ENCODE data around the gene C19orf25. TPM values are rescaled to one million over a fixed set of nuclear protein-coding genes. Genes with fewer than 3 reads are reported as not detected.

C19orf25 gene
- total RNA-seq, 2 experiments from 2014 or later: 33.4 to 36.5 TPM

GRCh38 chr19:1513499-1514294, 34.7 kb upstream of the C19orf25 start:
- ChIA-PET CTCF (interaction anchor here (1.3 kb wide), 1 partner anchor 12 kb away, joined by 3 read pairs; no protein-coding TSS in a partner anchor), POLR2A (no interaction called here)

DNA sequence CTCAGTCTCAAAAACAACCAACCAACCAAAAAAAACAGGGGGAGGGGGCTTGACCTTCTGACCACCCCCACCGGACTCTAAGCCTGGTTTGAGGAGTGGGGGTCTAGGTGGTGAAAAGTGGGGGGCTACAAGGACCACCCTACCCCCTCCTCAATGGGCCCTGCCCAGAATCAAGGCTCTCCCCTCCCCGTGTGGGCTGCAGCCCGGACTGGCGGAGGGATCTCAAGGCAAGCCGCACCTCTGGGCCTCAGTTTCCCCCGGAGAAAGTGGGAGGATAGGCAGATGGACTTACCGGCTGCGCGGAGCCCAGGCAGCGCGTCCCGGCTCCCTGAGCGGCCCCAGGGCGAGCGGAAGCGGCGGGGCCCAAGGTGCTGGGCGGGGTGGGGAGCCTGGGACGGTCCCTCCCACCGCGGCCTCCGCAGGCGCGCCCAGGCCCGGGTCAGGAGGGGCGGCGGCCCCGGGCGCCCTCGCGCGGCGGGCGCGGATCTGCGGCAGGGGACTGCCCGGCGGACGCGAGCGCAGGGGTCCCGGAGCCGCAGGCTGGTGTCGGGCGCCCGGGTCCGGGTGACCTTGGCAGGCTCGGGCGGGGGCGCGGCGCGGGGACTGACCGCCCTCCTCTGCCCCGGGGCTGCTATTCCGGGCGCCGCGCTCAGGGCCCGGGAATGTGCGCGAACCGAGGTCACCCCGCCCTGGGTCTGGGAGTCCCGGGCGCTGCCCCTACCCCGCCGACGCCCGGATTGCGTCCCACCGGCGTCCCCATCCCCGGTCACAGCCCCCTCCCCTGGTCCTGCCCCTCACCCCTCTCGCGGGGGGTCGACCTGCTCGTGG, 33.9 kb upstream of the C19orf25 start, which contains the start of gene ADAMTSL5:
ADAMTSL5 (minus strand) TSS at position 349 of the 828 bp plus-strand sequence. CDS start 2,076 bp downstream, outside the sequence.
- ChIA-PET POLR2A (no interaction called here), CTCF (no interaction called here)

- ChIA-PET POLR2A (no interaction called here), CTCF (interaction anchor here (0.9 to 1.4 kb wide), 2 partner anchors 10 to 72 kb away, joined by 3 read pairs; no protein-coding TSS in a partner anchor)
These were observed 32.6 kb upstream of the C19orf25 start for GRCh38 chr19:1511318-1512317.

DNA sequence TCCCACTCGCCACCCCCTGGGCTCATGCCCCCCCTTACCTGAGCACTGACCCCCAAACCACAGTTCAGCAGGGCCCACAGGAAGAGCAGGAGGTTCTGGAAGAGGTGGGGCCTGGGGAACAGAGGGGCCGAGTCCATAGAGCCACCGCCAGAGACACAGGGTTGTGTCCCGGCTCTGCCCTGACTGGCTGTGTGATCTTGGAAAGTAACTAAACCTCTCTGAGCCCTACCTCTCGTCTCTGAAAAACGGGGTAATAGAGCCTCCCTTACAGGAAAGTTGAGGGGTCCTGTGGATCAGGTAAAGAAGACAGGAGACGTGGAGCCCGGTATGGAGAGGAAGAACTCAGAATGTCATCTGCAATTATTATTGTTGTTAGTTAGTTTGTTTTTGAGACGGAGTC, 31.8 kb upstream of the C19orf25 start:
- ChIA-PET CTCF (interaction anchor here (1.4 kb wide), 1 partner anchor 9 kb away, joined by 3 read pairs; no protein-coding TSS in a partner anchor), POLR2A (no interaction called here)

DNA sequence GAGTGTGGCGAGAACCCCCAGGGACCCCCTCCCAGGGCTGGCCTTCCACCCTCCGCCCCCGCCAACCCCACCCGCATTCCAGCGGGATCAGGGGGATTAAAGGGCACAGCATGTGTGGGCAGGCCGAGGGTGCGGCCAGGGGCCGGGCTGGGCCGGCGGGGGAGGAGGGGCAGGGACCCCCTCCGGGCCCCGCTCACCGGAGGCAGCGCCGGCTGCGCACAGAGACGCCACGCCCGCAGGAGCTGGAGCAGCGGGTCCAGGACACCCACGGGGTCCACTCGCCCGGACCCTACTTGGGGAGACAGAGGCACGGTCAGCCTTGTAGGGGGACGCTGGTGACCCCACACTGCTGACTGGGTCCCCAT, 31.4 kb upstream of the C19orf25 start:
- POLR2A ChIA-PET: no interaction called here
- CTCF ChIA-PET: interaction anchor here (1.4 kb wide), 1 partner anchor 8 kb away, joined by 3 read pairs; no protein-coding TSS in a partner anchor

- CTCF ChIA-PET: interaction anchor here (0.9 to 1.2 kb wide), 2 partner anchors 39 to 64 kb away, joined by 3 read pairs; no protein-coding TSS in a partner anchor
- POLR2A ChIA-PET: interaction anchor here (0.5 kb wide), 1 partner anchor 9 kb away, joined by 6 read pairs; no protein-coding TSS in a partner anchor
These were observed 30.8 kb upstream of the C19orf25 start for GRCh38 chr19:1509602-1510441.

GRCh38 chr19:1508507-1508856, 29.5 kb upstream of the C19orf25 start:
- ChIA-PET CTCF (interaction anchor here (0.6 to 1.1 kb wide), 2 partner anchors 11 to 425 kb away, joined by 5 read pairs; no protein-coding TSS in a partner anchor), POLR2A (no interaction called here)

- POLR2A ChIA-PET: no interaction called here
- CTCF ChIA-PET: interaction anchor here (0.6 to 1.1 kb wide), 2 partner anchors 10 to 425 kb away, joined by 5 read pairs; no protein-coding TSS in a partner anchor
These were observed 28.9 kb upstream of the C19orf25 start for GRCh38 chr19:1507763-1508506.

GRCh38 chr19:1507192-1507660, 28.2 kb upstream of the C19orf25 start:
- ChIA-PET CTCF (no interaction called here), POLR2A (no interaction called here)

GRCh38 chr19:1505991-1506881, 27.2 kb upstream of the C19orf25 start:
- CTCF ChIA-PET: interaction anchor here (0.6 kb wide), 1 partner anchor 61 kb away, joined by 3 read pairs; no protein-coding TSS in a partner anchor
- POLR2A ChIA-PET: no interaction called here

- CTCF ChIA-PET: no interaction called here
- POLR2A ChIA-PET: no interaction called here
These were observed 26.0 kb upstream of the C19orf25 start for GRCh38 chr19:1505012-1505411.

DNA sequence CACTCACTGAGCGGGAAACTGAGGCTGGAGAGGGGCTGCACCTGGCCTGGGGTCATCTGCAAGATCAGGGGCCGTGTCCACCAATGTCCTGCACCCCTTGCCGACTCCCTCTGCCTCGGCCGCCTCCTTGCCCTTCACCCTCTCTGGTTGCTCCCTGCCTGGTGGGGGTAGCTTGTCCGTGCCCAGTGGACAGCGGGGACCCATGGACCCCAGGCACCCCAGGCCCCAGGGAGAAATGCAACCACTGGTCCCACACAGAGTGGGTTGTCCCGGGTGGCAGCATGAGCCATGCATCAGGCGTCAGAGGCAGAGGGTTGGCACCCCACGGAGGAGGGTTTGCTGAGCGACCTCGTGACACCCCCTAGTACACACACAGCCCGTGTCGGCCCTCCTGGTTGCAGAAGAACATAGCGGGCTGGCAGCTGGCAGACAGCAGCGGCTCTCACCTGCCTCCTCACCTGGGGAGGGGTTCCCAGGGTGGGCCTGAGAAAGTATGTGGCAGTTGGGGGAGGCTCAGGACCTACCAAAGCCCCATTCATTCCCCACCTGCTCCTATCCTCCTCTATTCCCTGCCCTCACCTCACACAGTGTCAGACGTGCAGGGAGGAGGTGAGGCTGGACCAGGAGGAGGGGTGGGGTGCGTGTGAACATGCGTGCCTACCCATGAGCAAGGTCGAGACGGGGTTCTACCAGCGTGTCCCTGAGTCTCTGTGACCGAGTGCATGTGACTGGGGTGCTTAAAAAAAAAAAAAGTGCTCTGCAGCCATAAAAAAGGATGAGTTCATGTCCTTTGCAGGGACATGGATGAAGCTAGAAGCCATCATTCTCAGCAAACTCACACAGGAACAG, 25.1 kb upstream of the C19orf25 start:
- ChIA-PET POLR2A (no interaction called here), CTCF (interaction anchor here (0.6 kb wide), 1 partner anchor 13 kb away, joined by 3 read pairs; no protein-coding TSS in a partner anchor)

DNA sequence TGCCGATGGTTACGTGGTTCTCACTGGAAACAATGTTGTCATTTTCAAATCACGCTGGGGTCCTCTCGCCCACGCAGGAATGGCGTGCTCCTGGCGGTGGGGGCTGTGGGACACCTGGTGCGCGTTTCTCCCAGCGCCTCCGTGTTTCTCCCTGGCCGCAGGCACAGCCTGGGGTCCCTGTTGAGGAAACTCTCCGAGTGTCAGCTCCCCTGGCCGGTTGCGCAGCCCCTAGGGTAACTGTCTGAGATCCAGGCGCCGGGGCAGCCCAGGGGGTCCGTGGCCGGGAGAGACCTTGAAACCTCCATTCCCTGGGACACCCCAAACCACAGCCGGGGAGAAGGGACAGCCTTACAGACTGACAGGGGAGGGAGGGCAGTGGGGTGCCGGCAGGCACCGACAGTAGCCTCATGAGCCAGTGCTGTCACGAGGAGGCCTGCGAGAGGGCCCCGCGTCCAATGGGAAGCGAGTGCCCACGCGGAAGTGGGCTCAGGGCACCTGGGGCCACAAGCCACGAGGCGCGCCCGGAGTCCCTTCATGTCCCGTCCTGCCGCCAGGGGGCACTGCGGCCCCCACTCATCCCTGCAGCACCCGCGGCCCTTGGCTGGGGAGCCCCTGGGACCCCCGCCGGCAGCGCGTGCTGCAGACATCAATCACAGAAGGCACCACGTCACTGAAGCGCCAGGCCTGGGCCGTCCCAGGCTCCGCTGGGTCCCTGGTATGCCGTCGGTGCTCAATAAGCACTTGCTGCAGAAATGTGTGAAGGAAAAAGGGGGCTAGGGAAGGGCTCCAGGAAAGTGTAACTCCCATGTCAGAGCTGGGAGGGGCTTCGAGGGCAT, 24.3 kb upstream of the C19orf25 start:
- ChIA-PET POLR2A (no interaction called here), CTCF (no interaction called here)

- ChIA-PET POLR2A (no interaction called here), CTCF (interaction anchor here (1.1 kb wide), 1 partner anchor 9 kb away, joined by 3 read pairs; no protein-coding TSS in a partner anchor)
These were observed 23.5 kb upstream of the C19orf25 start for GRCh38 chr19:1502433-1503088.

All from activated CD8-positive, alpha-beta memory T cell treated with anti-CD3 and anti-CD28 coated beads for 36 hours (primary cell).